ENCODE measurements around the gene CFAP45.

CFAP45 gene

GRCh38 chr1:159877695-159878444 lies 22.1 kb downstream of the CFAP45 start:
- DNase-seq (ENCODE audit: low read depth in 2 of 2) = no peak

GRCh38 chr1:159873530-159874143 lies 26.3 kb downstream of the CFAP45 start:
- no peak for DNase-seq (ENCODE audit: low read depth in 2 of 2)

- DNase-seq (ENCODE audit: low read depth in 2 of 2) = no peak
Observed at GRCh38 chr1:159872891-159873290, 27.1 kb downstream of the CFAP45 start.

GRCh38 chr1:159870704-159871103 lies 29.3 kb downstream of the CFAP45 start:
- no peak for DNase-seq (ENCODE audit: low read depth in 2 of 2)

- DNase-seq (ENCODE audit: low read depth in 2 of 2) = no peak
Observed at GRCh38 chr1:159869607-159870006, 30.4 kb downstream of the CFAP45 start.

GRCh38 chr1:159869173-159869572 lies 30.8 kb downstream of the CFAP45 start:
- no peak for DNase-seq (ENCODE audit: low read depth in 2 of 2)

- no peak for DNase-seq (ENCODE audit: low read depth in 2 of 2)
Observed at GRCh38 chr1:159868766-159869165, 31.2 kb downstream of the CFAP45 start.

- no peak for DNase-seq (ENCODE audit: low read depth in 2 of 2)
Observed at GRCh38 chr1:159867664-159868026, 32.3 kb downstream of the CFAP45 start.

GRCh38 chr1:159866905-159867663 lies 32.9 kb downstream of the CFAP45 start:
- DNase-seq (ENCODE audit: low read depth in 2 of 2) = no peak

GRCh38 chr1:159866066-159866465 lies 33.9 kb downstream of the CFAP45 start:
- no peak for DNase-seq (ENCODE audit: low read depth in 2 of 2)

GRCh38 chr1:159864262-159864661 lies 35.7 kb downstream of the CFAP45 start:
- no peak for DNase-seq (ENCODE audit: low read depth in 2 of 2)

- no peak for DNase-seq (ENCODE audit: low read depth in 2 of 2)
Observed at GRCh38 chr1:159862557-159862956, 37.4 kb downstream of the CFAP45 start, which contains the start of gene VSIG8. TSS of gene VSIG8 (minus strand) at chr1:159862657. CDS start at chr1:159862521, 136 bp downstream.

GRCh38 chr1:159862031-159862430 lies 37.9 kb downstream of the CFAP45 start:
- DNase-seq (ENCODE audit: low read depth in 2 of 2) = no peak

GRCh38 chr1:159861218-159861617 lies 38.7 kb downstream of the CFAP45 start:
- no peak for DNase-seq (ENCODE audit: low read depth in 2 of 2)

- DNase-seq (ENCODE audit: low read depth in 2 of 2) = no peak
Observed at GRCh38 chr1:159860456-159860855, 39.5 kb downstream of the CFAP45 start.

- no peak for DNase-seq (ENCODE audit: low read depth in 2 of 2)
Observed at GRCh38 chr1:159859767-159860322, 40.1 kb downstream of the CFAP45 start.

- no peak for DNase-seq (ENCODE audit: low read depth in 2 of 2)
Observed at GRCh38 chr1:159857889-159858288, 42.1 kb downstream of the CFAP45 start.

GRCh38 chr1:159856576-159856975 lies 43.4 kb downstream of the CFAP45 start:
- no peak for DNase-seq (ENCODE audit: low read depth in 2 of 2)

GRCh38 chr1:159855709-159856108 lies 44.3 kb downstream of the CFAP45 start:
- DNase-seq (ENCODE audit: low read depth in 2 of 2) = no peak

GRCh38 chr1:159854693-159855192 lies 45.2 kb downstream of the CFAP45 start:
- peak; percentile 47 to 48 for DNase-seq (ENCODE audit: low read depth in 2 of 2)

- DNase-seq (ENCODE audit: low read depth in 2 of 2) = no peak
Observed at GRCh38 chr1:159854116-159854692, 45.8 kb downstream of the CFAP45 start.
